HepG2 (cell line): Measurements from ENCODE around the gene PACSIN1. TPM values are rescaled to one million over a fixed set of nuclear protein-coding genes. Genes with fewer than 3 reads are reported as not detected.

Experiments used
- AGO1 ChIP-seq: fragments of 200-400 bp; formaldehyde crosslinking; IDR thresholded peaks from 2 replicates; pipeline ENCODE4 v1.6.1; 2017; ENCODE audit warnings: mild to moderate bottlenecking, low read depth, low read length, moderate library complexity; ENCODE audit not compliant: poor library complexity, severe bottlenecking
- AGO2 ChIP-seq: fragments of 200-400 bp; formaldehyde crosslinking; optimal IDR thresholded peaks from 2 replicates; pipeline ENCODE3; 2017; ENCODE audit warnings: mild to moderate bottlenecking, low read depth, low read length, moderate library complexity
- EHMT2 ChIP-seq: fragments of 200-600 bp; sonication (generic); IDR thresholded peaks from 2 replicates; pipeline ENCODE4 v1.7.0; 2017; ENCODE audit warnings: antibody characterized with exemption, low read depth, low read length, borderline replicate concordance
- FLYWCH1 ChIP-seq: sonication (generic); formaldehyde crosslinking; IDR thresholded peaks from 2 replicates; pipeline ENCODE4 v1.8.1; 2023; ENCODE audit warnings: mild to moderate bottlenecking, missing genetic modification reagents
- HNF4G ChIP-seq, 2 experiments: sonication (generic) in 1 of 2; formaldehyde crosslinking in 1 of 2; IDR thresholded peaks; 2 replicates each; pipeline versions ENCODE4 v1.4.0 to v1.6.1; 2011 to 2020; ENCODE audit warnings: borderline replicate concordance in 2 of 2, low read depth in 2 of 2, mild to moderate bottlenecking in 2 of 2, low read length in 1 of 2, missing genetic modification reagents in 1 of 2, moderate library complexity in 1 of 2
- KLF11 ChIP-seq: IDR thresholded peaks from 2 replicates; pipeline ENCODE4 v1.6.1; 2016; ENCODE audit warnings: missing compliant biosample characterization
- MXD1 ChIP-seq: sonication (generic); formaldehyde crosslinking; IDR thresholded peaks from 2 replicates; pipeline ENCODE4 v1.4.0; 2020; ENCODE audit warnings: mild to moderate bottlenecking, missing genetic modification reagents
- MZF1 ChIP-seq: sonication (generic); formaldehyde crosslinking; IDR thresholded peaks from 2 replicates; pipeline ENCODE4 v1.8.1; 2023; ENCODE audit warnings: mild to moderate bottlenecking, missing genetic modification reagents, borderline replicate concordance
- NFYB ChIP-seq: sonication (generic); formaldehyde crosslinking; IDR thresholded peaks from 2 replicates; pipeline ENCODE4 v1.4.0; 2020; ENCODE audit warnings: missing genetic modification reagents
- NONO ChIP-seq, 2 experiments: fragments of 450-650 bp in 1 of 2; sonication (generic) in 1 of 2; formaldehyde crosslinking in 1 of 2; IDR thresholded peaks in 1 of 2; conservative IDR thresholded peaks in 1 of 2; 2 replicates each; pipeline versions ENCODE4 v1.6.1 to v1.8.0; 2017 to 2022; ENCODE audit warnings: mild to moderate bottlenecking in 1 of 2, missing genetic modification reagents in 1 of 2, moderate library complexity in 1 of 2
- PLSCR1 ChIP-seq: sonication (generic); formaldehyde crosslinking; IDR thresholded peaks from 2 replicates; pipeline ENCODE4 v1.5.0; 2020; ENCODE audit warnings: missing genetic modification reagents, mild to moderate bottlenecking, borderline replicate concordance
- RFX3 ChIP-seq: IDR thresholded peaks from 2 replicates; pipeline ENCODE4 v1.6.1; 2016; ENCODE audit warnings: missing biosample characterization, missing genetic modification reagents
- RXRA ChIP-seq: sonication (generic); formaldehyde crosslinking; IDR thresholded peaks from 2 replicates; pipeline ENCODE4 v1.5.1; 2020; ENCODE audit warnings: missing genetic modification reagents
- SRSF1 ChIP-seq: fragments of 200-400 bp; formaldehyde crosslinking; optimal IDR thresholded peaks from 2 replicates; pipeline ENCODE3; 2017; ENCODE audit warnings: mild to moderate bottlenecking, low read depth, low read length, moderate library complexity
- TBX3 ChIP-seq: fragments of 450-650 bp; IDR thresholded peaks from 2 replicates; pipeline ENCODE4 v1.6.1; 2017; ENCODE audit warnings: antibody characterized with exemption, mild to moderate bottlenecking, inconsistent platforms, borderline replicate concordance
- TRIM24 ChIP-seq: sonication (generic); formaldehyde crosslinking; IDR thresholded peaks from 2 replicates; pipeline ENCODE4 v1.8.0; 2022; ENCODE audit warnings: mild to moderate bottlenecking, missing genetic modification reagents
- XBP1 ChIP-seq: sonication (generic); formaldehyde crosslinking; IDR thresholded peaks from 2 replicates; pipeline ENCODE4 v1.5.0; 2020; ENCODE audit warnings: missing genetic modification reagents
- YY1 ChIP-seq: IDR thresholded peaks from 2 replicates; pipeline ENCODE4 v1.6.1; 2011; ENCODE audit warnings: low read length, low read depth, moderate library complexity, mild to moderate bottlenecking; ENCODE audit not compliant: insufficient read depth, insufficient replicate concordance
- ZFAT ChIP-seq: sonication (generic); formaldehyde crosslinking; conservative IDR thresholded peaks from 2 replicates; pipeline ENCODE4 v1.8.1; 2023; ENCODE audit warnings: missing genetic modification reagents, inconsistent platforms
- ZMAT3 ChIP-seq: sonication (generic); formaldehyde crosslinking; conservative IDR thresholded peaks from 2 replicates; pipeline ENCODE4 v1.7.0; 2021; ENCODE audit warnings: missing genetic modification reagents
- ZNF296 ChIP-seq: sonication (generic); formaldehyde crosslinking; conservative IDR thresholded peaks from 2 replicates; pipeline ENCODE4 v1.5.0; 2020; ENCODE audit warnings: mild to moderate bottlenecking, missing genetic modification reagents
- ZNF616 ChIP-seq: sonication (generic); formaldehyde crosslinking; IDR thresholded peaks from 2 replicates; pipeline ENCODE4 v1.5.0; 2020; ENCODE audit warnings: low read depth, mild to moderate bottlenecking, missing genetic modification reagents
- ZNF709 ChIP-seq: sonication (generic); formaldehyde crosslinking; IDR thresholded peaks from 2 replicates; pipeline ENCODE4 v1.5.0; 2020; ENCODE audit warnings: mild to moderate bottlenecking, missing genetic modification reagents
- ZNF788 ChIP-seq: sonication (generic); formaldehyde crosslinking; IDR thresholded peaks from 2 replicates; pipeline ENCODE4 v1.5.0; 2020; ENCODE audit warnings: mild to moderate bottlenecking, missing genetic modification reagents, borderline replicate concordance
- ZNF850 ChIP-seq: sonication (generic); formaldehyde crosslinking; conservative IDR thresholded peaks from 2 replicates; pipeline ENCODE4 v1.9.0; 2021; ENCODE audit warnings: mild to moderate bottlenecking, missing genetic modification reagents
- polyA plus RNA-seq, 8 experiments: library from polyadenylated mRNA; depleted of rRNA in 3 of 8; stranded (reverse) in 7 of 8; unstranded in 1 of 8; fragments of >200 nt; fragmentation: Illumina TruSeq in 4 of 8; extraction: Trizol in 4 of 8; gene quantifications; 2 replicates each; pipeline versions ENCODE4 v1.2.1 to v1.2.3, GENCODE V29; 2011 to 2016; ENCODE audit warnings: low read depth in 4 of 8, missing spikeins in 1 of 8, mixed read lengths in 1 of 8; ENCODE audit not compliant: insufficient read depth in 1 of 8
- total RNA-seq, 5 experiments: library from RNA; depleted of rRNA; stranded (reverse); fragments of >200 nt; fragmentation: Illumina TruSeq; extraction: Trizol; gene quantifications; 2 replicates each; pipeline ENCODE4 v1.2.3, GENCODE V29; 2016; ENCODE audit warnings: low read depth in 1 of 5
- TF ChIP-seq, protein P1 (sequence below): fragments of 450-650 bp; IDR thresholded peaks from 2 replicates; pipeline ENCODE4 v1.6.1; 2017; ENCODE audit warnings: mild to moderate bottlenecking

Gene PACSIN1
- total and polyA plus RNA-seq, 2 of the 13 experiments (the other 11 are each of a cell fraction or from before 2014, with no cell fraction given) = not detected

- TF ChIP-seq ZNF709 (CRISPR knock-in tag) (no peak), ZMAT3 (CRISPR knock-in tag) (no peak), ZNF296 (CRISPR knock-in tag) (peak; percentile 81), FLYWCH1 (CRISPR knock-in tag) (no peak), ZFAT (CRISPR knock-in tag) (no peak), ZNF616 (CRISPR knock-in tag) (no peak), ZNF788 (CRISPR knock-in tag) (no peak; the same call in 1 of the 2 replicates), AGO2 (no peak), XBP1 (no peak), NFYB (no peak), EHMT2 (no peak), TRIM24 (no peak), ZNF850 (CRISPR knock-in tag) (no peak), TBX3 (0 out of 2 replicates have a peak, but pooled peaks have one; percentile 25), RFX3 (CRISPR knock-in tag) (no peak), NONO (IDR thresholded peaks at IDR 0.05) (no peak), NONO (CRISPR knock-in tag; conservative IDR thresholded peaks at IDR 0.05) (peak; percentile 67), RXRA (peak; percentile 83), SRSF1 (peak; percentile 50), PLSCR1 (CRISPR knock-in tag) (no peak), KLF11 (0 out of 2 replicates have a peak, but pooled peaks have one; percentile 29), HNF4G (IDR thresholded peaks at IDR 0.05; ENCODE audit: borderline replicate concordance, low read depth, low read length) (peak; percentile 2; the same call in 1 of the 2 replicates), HNF4G (CRISPR knock-in tag; IDR thresholded peaks at IDR 0.05; ENCODE audit: borderline replicate concordance, low read depth) (no peak; the same call in 1 of the 2 replicates), MZF1 (CRISPR knock-in tag) (no peak), MXD1 (CRISPR knock-in tag) (peak; percentile 68; the same call in 1 of the 2 replicates), AGO1 (peak; percentile 26), YY1 (no peak)
- TF ChIP-seq, protein P1, sequence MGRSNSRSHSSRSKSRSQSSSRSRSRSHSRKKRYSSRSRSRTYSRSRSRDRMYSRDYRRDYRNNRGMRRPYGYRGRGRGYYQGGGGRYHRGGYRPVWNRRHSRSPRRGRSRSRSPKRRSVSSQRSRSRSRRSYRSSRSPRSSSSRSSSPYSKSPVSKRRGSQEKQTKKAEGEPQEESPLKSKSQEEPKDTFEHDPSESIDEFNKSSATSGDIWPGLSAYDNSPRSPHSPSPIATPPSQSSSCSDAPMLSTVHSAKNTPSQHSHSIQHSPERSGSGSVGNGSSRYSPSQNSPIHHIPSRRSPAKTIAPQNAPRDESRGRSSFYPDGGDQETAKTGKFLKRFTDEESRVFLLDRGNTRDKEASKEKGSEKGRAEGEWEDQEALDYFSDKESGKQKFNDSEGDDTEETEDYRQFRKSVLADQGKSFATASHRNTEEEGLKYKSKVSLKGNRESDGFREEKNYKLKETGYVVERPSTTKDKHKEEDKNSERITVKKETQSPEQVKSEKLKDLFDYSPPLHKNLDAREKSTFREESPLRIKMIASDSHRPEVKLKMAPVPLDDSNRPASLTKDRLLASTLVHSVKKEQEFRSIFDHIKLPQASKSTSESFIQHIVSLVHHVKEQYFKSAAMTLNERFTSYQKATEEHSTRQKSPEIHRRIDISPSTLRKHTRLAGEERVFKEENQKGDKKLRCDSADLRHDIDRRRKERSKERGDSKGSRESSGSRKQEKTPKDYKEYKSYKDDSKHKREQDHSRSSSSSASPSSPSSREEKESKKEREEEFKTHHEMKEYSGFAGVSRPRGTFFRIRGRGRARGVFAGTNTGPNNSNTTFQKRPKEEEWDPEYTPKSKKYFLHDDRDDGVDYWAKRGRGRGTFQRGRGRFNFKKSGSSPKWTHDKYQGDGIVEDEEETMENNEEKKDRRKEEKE = no peak
Measured at GRCh38 chr6:34560366-34561226, 94.7 kb downstream of the PACSIN1 start (continued).
